MM.1S (cell line): ENCODE data around the gene CNPPD1.

Experiments
- DNase-seq: peaks from one replicate; pipeline ENCODE4 v3.0.0-alpha.2; 2015
- H2AFZ ChIP-seq: fragments of 300-600 bp; sonication (generic); 2 replicates; pipeline ENCODE4 v1.6.0; 2016; ENCODE audit warnings: antibody characterized with exemption, low read length
- H3F3A ChIP-seq: fragments of 300-600 bp; sonication (generic); 2 replicates; pipeline ENCODE4 v1.6.1; 2016; ENCODE audit warnings: mild to moderate bottlenecking, antibody characterized with exemption, low read length, moderate library complexity, mixed read lengths; ENCODE audit not compliant: insufficient read depth
- H3K27ac ChIP-seq: fragments of 300-600 bp; sonication (generic); 2 replicates; pipeline ENCODE4 v1.5.1; 2016; ENCODE audit warnings: mild to moderate bottlenecking, low read length
- H3K27me3 ChIP-seq: fragments of 300-600 bp; sonication (generic); replicated peaks from 2 replicates; pipeline ENCODE4 v1.6.0; 2016; ENCODE audit warnings: low read length; ENCODE audit not compliant: insufficient read depth
- H3K36me3 ChIP-seq: fragments of 300-600 bp; sonication (generic); replicated peaks from 2 replicates; pipeline ENCODE4 v1.6.1; 2016; ENCODE audit warnings: mild to moderate bottlenecking, low read length, mixed read lengths; ENCODE audit not compliant: insufficient read depth
- H3K4me1 ChIP-seq: fragments of 300-600 bp; sonication (generic); 2 replicates; pipeline ENCODE4 v1.6.1; 2016; ENCODE audit warnings: low read length, mixed read lengths
- H3K4me2 ChIP-seq: fragments of 300-600 bp; sonication (generic); 2 replicates; pipeline ENCODE4 v1.6.0; 2016; ENCODE audit warnings: low read depth, low read length
- H3K4me3 ChIP-seq: fragments of 300-600 bp; sonication (generic); 2 replicates; pipeline ENCODE4 v1.5.1; 2016; ENCODE audit warnings: low read length, mixed read lengths
- H3K79me2 ChIP-seq: fragments of 300-600 bp; sonication (generic); 2 replicates; pipeline ENCODE4 v1.6.1; 2016; ENCODE audit warnings: mixed run types, low read length, mixed read lengths
- H3K9ac ChIP-seq: fragments of 300-600 bp; sonication (generic); 2 replicates; pipeline ENCODE4 v1.6.1; 2016; ENCODE audit warnings: low read length, mixed read lengths
- H3K9me2 ChIP-seq: fragments of 300-600 bp; sonication (generic); replicated peaks from 2 replicates; pipeline ENCODE4 v1.6.1; 2016; ENCODE audit warnings: mild to moderate bottlenecking, low read length, mixed read lengths; ENCODE audit not compliant: insufficient read depth
- H3K9me3 ChIP-seq: fragments of 300-600 bp; sonication (generic); replicated peaks from 2 replicates; pipeline ENCODE4 v1.6.1; 2016; ENCODE audit warnings: mild to moderate bottlenecking, low read length, mixed read lengths; ENCODE audit not compliant: insufficient read depth
- H4K20me1 ChIP-seq: fragments of 300-600 bp; sonication (generic); 2 replicates; pipeline ENCODE4 v1.6.1; 2016; ENCODE audit warnings: mild to moderate bottlenecking, low read length, moderate library complexity, mixed read lengths; ENCODE audit not compliant: insufficient read depth
- EZH2 ChIP-seq: fragments of 300-600 bp; sonication (generic); optimal IDR thresholded peaks from 2 replicates; pipeline ENCODE3; 2017; ENCODE audit warnings: low read depth, mild to moderate bottlenecking, antibody characterized with exemption, low read length, mixed read lengths
- EZH2phosphoT487 ChIP-seq: fragments of 300-600 bp; sonication (generic); IDR thresholded peaks from 2 replicates; pipeline ENCODE4 v1.6.1; 2018; ENCODE audit warnings: antibody characterized with exemption, low read length
- TF ChIP-seq, protein P1 (sequence below): fragments of 300-600 bp; sonication (generic); IDR thresholded peaks from 2 replicates; pipeline ENCODE4 v1.5.1; 2016; ENCODE audit warnings: antibody characterized with exemption, low read length, mixed read lengths

Gene CNPPD1

GRCh38 chr2:219133976-219134375 lies 42.7 kb downstream of the CNPPD1 start:
- H3K36me3 ChIP-seq, result no peaks in the 10 kb centered on the region
- 0 out of 2 replicates have a peak, but pooled peaks cover 3% of the 10 kb centered on the region for H3K4me1 ChIP-seq
- H3K4me2 ChIP-seq, result no peak overlapping the region
- DNase-seq, result no peak
- H3F3A ChIP-seq, result no peaks in the 10 kb centered on the region
- no peaks in the 10 kb centered on the region for H3K27me3 ChIP-seq
- H3K79me2 ChIP-seq, result no peaks in the 10 kb centered on the region
- H3K4me3 ChIP-seq, result no peak overlapping the region
- no peaks in the 10 kb centered on the region for H3K9me2 ChIP-seq
- H2AFZ ChIP-seq, result no peak overlapping the region
- TF ChIP-seq EZH2, result no peak
- TF ChIP-seq, protein P1, sequence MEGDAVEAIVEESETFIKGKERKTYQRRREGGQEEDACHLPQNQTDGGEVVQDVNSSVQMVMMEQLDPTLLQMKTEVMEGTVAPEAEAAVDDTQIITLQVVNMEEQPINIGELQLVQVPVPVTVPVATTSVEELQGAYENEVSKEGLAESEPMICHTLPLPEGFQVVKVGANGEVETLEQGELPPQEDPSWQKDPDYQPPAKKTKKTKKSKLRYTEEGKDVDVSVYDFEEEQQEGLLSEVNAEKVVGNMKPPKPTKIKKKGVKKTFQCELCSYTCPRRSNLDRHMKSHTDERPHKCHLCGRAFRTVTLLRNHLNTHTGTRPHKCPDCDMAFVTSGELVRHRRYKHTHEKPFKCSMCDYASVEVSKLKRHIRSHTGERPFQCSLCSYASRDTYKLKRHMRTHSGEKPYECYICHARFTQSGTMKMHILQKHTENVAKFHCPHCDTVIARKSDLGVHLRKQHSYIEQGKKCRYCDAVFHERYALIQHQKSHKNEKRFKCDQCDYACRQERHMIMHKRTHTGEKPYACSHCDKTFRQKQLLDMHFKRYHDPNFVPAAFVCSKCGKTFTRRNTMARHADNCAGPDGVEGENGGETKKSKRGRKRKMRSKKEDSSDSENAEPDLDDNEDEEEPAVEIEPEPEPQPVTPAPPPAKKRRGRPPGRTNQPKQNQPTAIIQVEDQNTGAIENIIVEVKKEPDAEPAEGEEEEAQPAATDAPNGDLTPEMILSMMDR, result no peak
- no peak for TF ChIP-seq EZH2phosphoT487
- H3K9me3 ChIP-seq, result no peaks in the 10 kb centered on the region
- no peak overlapping the region for H3K27ac ChIP-seq
- no peaks in the 10 kb centered on the region for H4K20me1 ChIP-seq
- no peak overlapping the region for H3K9ac ChIP-seq

DNA sequence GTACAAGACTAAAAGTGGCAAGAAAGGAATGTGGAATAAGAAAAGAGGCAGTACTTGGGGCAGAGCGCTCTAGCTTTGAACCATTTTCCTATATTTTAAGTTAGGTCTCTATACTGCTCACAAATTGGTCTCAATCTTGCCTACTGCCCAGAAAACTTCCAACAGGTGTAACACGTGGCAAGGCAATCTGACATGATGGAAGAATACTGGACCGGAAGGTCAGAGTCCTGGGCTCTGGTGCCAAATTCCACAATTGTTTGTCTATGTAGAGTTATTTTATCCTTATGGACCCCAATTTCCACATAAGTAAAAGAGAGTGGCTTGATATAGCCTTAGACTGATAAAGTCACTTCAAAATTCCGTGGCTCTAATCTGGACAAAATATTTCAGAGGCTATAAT lies 45.0 kb downstream of the CNPPD1 start:
- no peak for DNase-seq

DNA sequence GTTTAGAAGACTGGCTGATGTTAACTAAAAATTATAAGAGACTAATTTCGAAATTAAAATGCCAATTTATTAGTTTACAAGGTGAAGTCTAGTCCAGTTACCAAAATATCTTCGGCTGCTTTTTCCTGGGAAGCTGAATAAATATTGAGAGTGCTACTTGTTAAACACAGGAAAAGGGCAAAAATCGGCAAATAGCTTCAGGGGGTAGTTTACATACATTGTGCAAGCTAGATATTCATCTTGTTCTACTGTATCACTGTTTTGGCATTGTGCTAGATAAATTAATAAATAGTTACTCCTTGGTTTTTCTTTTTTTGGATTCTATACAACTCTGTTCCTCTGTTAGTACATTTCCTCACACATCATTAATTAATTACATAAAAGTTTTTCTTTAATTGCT lies 45.4 kb downstream of the CNPPD1 start:
- H3K4me2 ChIP-seq, result no peak overlapping the region
- no peak for TF ChIP-seq EZH2phosphoT487
- TF ChIP-seq, protein P1, result no peak
- no peak for TF ChIP-seq EZH2

More for the DNA sequence above, 45.0 kb downstream of the CNPPD1 start:
- H4K20me1 ChIP-seq, result no peaks in the 10 kb centered on the region
- no peak overlapping the region for H2AFZ ChIP-seq
- H3K27me3 ChIP-seq, result no peaks in the 10 kb centered on the region
- H3K27ac ChIP-seq, result no peak overlapping the region
- H3K9me3 ChIP-seq, result no peaks in the 10 kb centered on the region
- no peaks in the 10 kb centered on the region for H3K36me3 ChIP-seq
- no peaks in the 10 kb centered on the region for H3K9me2 ChIP-seq
- TF ChIP-seq EZH2phosphoT487 (no peak), EZH2 (no peak)
- TF ChIP-seq, protein P1, result no peak
- H3F3A ChIP-seq, result no peaks in the 10 kb centered on the region
- H3K4me2 ChIP-seq, result no peak overlapping the region
- H3K4me1 ChIP-seq, result no peaks in the 10 kb centered on the region
- H3K79me2 ChIP-seq, result no peaks in the 10 kb centered on the region
- H3K4me3 ChIP-seq, result no peak overlapping the region
- no peak overlapping the region for H3K9ac ChIP-seq

More for the DNA sequence above, 45.4 kb downstream of the CNPPD1 start:
- Histone ChIP-seq H4K20me1 (no peaks in the 10 kb centered on the region), H3K79me2 (no peaks in the 10 kb centered on the region), H3K9me2 (no peaks in the 10 kb centered on the region), H3K9me3 (no peaks in the 10 kb centered on the region), H3K9ac (no peak overlapping the region), H3K4me1 (no peaks in the 10 kb centered on the region), H3K36me3 (no peaks in the 10 kb centered on the region), H3F3A (no peaks in the 10 kb centered on the region), H2AFZ (no peak overlapping the region), H3K4me3 (no peak overlapping the region), H3K27ac (no peak overlapping the region), H3K27me3 (no peaks in the 10 kb centered on the region)
- no peak for DNase-seq
